Measurements from ENCODE around the gene H2BK1. TPM values are rescaled to one million over a fixed set of nuclear protein-coding genes. Genes with fewer than 3 reads are reported as not detected.

The H2BK1 gene
- polyA plus RNA-seq, 1 experiment: not detected

GRCh38 chr7:151233804-151234203, 23.5 kb upstream of the H2BK1 start:
- ChIA-PET POLR2A (interaction anchor here (1.0 kb wide), 1 partner anchor 12 kb away, joined by 3 read pairs; no protein-coding TSS in a partner anchor), CTCF (interaction anchor here (4.6 kb wide), 1 partner anchor 10 kb away, joined by 29 read pairs; no protein-coding TSS in a partner anchor)
- Histone ChIP-seq H3K4me3 (ENCODE audit: low read depth, low read length) (peak overlapping the region; percentile 96), H3K27me3 (ENCODE audit: control insufficient read depth, insufficient read depth, low read length) (no peaks in the 10 kb centered on the region), H3K9me3 (ENCODE audit: control insufficient read depth, insufficient read depth, low read length) (no peaks in the 10 kb centered on the region; the same call in 1 of the 2 replicates), H3K27ac (ENCODE audit: low read depth, low read length) (no peak overlapping the region)
- no peak for TF ChIP-seq CTCF (IDR thresholded peaks at IDR 0.05; ENCODE audit: low read depth, low read length)
- DNase-seq (ENCODE audit: low read depth, low spot score): no peak

- TF ChIP-seq CTCF (IDR thresholded peaks at IDR 0.05; ENCODE audit: low read depth, low read length): no peak
- H3K27me3 ChIP-seq (ENCODE audit: control insufficient read depth, insufficient read depth, low read length): no peaks in the 10 kb centered on the region
- peak; percentile 50 for DNase-seq (ENCODE audit: low read depth, low spot score)
- ChIA-PET CTCF (interaction anchor here (1.2 to 4.6 kb wide), 2 partner anchors 11 to 13 kb away, joined by 4 to 29 read pairs; no protein-coding TSS in a partner anchor), POLR2A (interaction anchor here (0.6 kb wide), 1 partner anchor 1973 kb away, joined by 3 read pairs; no protein-coding TSS in a partner anchor)
- H3K27ac ChIP-seq (ENCODE audit: low read depth, low read length): peak overlapping the region; percentile 85
- peak overlapping the region; percentile 96 for H3K4me3 ChIP-seq (ENCODE audit: low read depth, low read length)
- H3K9me3 ChIP-seq (ENCODE audit: control insufficient read depth, insufficient read depth, low read length): no peaks in the 10 kb centered on the region; the same call in 1 of the 2 replicates
Observed at GRCh38 chr7:151232917-151233701, 22.8 kb upstream of the H2BK1 start.

DNA sequence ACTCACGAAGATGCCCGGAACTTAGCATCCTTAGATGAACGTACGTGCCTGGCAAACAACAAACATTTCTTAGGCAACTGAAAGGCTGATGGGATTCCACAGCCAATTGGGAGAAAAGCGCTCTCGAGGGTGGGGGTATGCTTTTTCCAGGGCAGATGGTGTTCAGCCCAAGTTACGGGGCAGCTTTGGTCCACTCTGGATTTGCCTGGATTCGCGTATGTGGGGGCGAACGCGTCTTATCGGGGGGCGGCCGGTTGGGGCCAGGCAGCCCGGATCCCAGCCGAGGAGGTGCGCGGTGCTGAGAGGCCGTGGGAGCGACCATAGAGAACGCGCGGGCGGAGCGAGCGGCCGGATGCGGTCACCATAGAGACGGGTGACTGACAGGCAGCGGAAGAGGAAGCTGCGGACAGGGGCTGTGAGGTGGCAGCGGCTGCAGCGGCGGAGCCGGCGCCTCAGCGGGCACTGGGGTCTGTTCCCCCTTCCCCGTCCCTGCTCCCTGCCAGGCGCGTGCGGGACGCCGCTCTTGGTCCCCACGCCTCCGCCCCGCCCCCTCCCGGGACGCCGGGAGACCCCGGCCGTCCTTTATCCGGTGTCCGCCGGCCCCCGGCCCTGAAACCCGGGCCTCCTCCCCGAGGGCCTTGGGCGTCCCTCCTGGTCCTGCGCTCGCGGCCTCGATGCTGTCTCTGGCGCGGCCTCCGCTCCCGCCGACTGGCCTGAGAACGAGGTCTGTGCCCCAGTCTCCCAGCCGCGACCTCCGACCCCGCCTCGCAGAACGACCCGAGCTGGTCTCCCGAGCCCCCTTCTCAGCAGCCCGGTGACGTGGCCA, 22.0 kb upstream of the H2BK1 start, which contains the start of gene CHPF2:
CHPF2 (plus strand) TSS at position 393 of the 826 bp plus-strand sequence. CDS start 1,529 bp downstream, outside the sequence.
- peak within 1 kb of the TSS; percentile 85 for H3K27ac ChIP-seq (ENCODE audit: low read depth, low read length)
- CTCF ChIA-PET: interaction anchor here (1.2 to 4.6 kb wide), 2 partner anchors 12 to 14 kb away, joined by 4 to 29 read pairs; no protein-coding TSS in a partner anchor
- TF ChIP-seq CTCF (IDR thresholded peaks at IDR 0.05; ENCODE audit: low read depth, low read length): no peak
- H3K4me3 ChIP-seq (ENCODE audit: low read depth, low read length): peak within 1 kb of the TSS; percentile 96
- POLR2A ChIA-PET: interaction anchor here (0.6 kb wide), 1 partner anchor 1973 kb away, joined by 3 read pairs; no protein-coding TSS in a partner anchor
- DNase-seq (ENCODE audit: low read depth, low spot score): peak; percentile 56
- no peaks in the 10 kb centered on the region for H3K27me3 ChIP-seq (ENCODE audit: control insufficient read depth, insufficient read depth, low read length)
- H3K9me3 ChIP-seq (ENCODE audit: control insufficient read depth, insufficient read depth, low read length): no peaks in the 10 kb centered on the region; the same call in 1 of the 2 replicates

GRCh38 chr7:151231080-151231479, 20.8 kb upstream of the H2BK1 start:
- ChIA-PET CTCF (no interaction called here), POLR2A (no interaction called here)
- no peak for TF ChIP-seq CTCF (IDR thresholded peaks at IDR 0.05; ENCODE audit: low read depth, low read length)
- no peaks in the 10 kb centered on the region for H3K27me3 ChIP-seq (ENCODE audit: control insufficient read depth, insufficient read depth, low read length)
- no peaks in the 10 kb centered on the region; the same call in 1 of the 2 replicates for H3K9me3 ChIP-seq (ENCODE audit: control insufficient read depth, insufficient read depth, low read length)
- no peak overlapping the region for H3K4me3 ChIP-seq (ENCODE audit: low read depth, low read length)
- no peak overlapping the region for H3K27ac ChIP-seq (ENCODE audit: low read depth, low read length)
- DNase-seq (ENCODE audit: low read depth, low spot score): no peak
